Ascending aorta (tissue), 2 donors: Measurements from ENCODE around the gene C1orf56. TPM values are rescaled to one million over a fixed set of nuclear protein-coding genes. Genes with fewer than 3 reads are reported as not detected.

Source experiments
- DNase-seq, 2 donors: peaks; one replicate each; pipeline ENCODE4 v3.0.0-alpha.2; 2019; ENCODE audit warnings: low spot score in 2 of 2
- H3K27ac ChIP-seq, 2 donors: fragments of 200-600 bp; sonication (generic); one replicate each; pipeline ENCODE4 v1.5.1; 2016 to 2017; ENCODE audit warnings: mild to moderate bottlenecking in 1 of 2
- H3K27me3 ChIP-seq: fragments of 200-600 bp; sonication (generic); one replicate; pipeline ENCODE4 v1.5.1; 2017
- H3K36me3 ChIP-seq, 2 donors: fragments of 200-600 bp; sonication (generic); one replicate each; pipeline ENCODE4 v1.5.1; 2016
- H3K4me1 ChIP-seq, 2 donors: fragments of 200-600 bp; sonication (generic); one replicate each; pipeline ENCODE4 v1.5.1; 2016 to 2017; ENCODE audit warnings: mild to moderate bottlenecking in 1 of 2
- H3K4me3 ChIP-seq, 2 donors: fragments of 200-600 bp; sonication (generic); one replicate each; pipeline ENCODE4 v1.5.1; 2016 to 2017; ENCODE audit warnings: mild to moderate bottlenecking in 1 of 2
- H3K9me3 ChIP-seq, 2 donors: fragments of 200-600 bp; sonication (generic); one replicate each; pipeline ENCODE4 v1.5.1; 2016
- CTCF ChIP-seq, 3 experiments: fragments of 200-600 bp in 2 of 3; fragments of 450-650 bp in 1 of 3; sonication (generic) in 2 of 3; IDR thresholded peaks; one replicate each; pipeline ENCODE4 v1.5.1; 2016 to 2019; ENCODE audit warnings: antibody characterized with exemption in 3 of 3, mild to moderate bottlenecking in 1 of 3, moderate library complexity in 1 of 3
- intact Hi-C: fragments of 100-400 bp; cut with DNase I; formaldehyde crosslinking; loops from one replicate; pipeline ENCODE4 v1.15.1; 2023
- total RNA-seq: library from RNA; depleted of rRNA; stranded (reverse); fragments of >200 nt; gene quantifications from one replicate; pipeline ENCODE4 v1.1.0, GENCODE V29; 2016

The C1orf56 gene
- total RNA-seq, 1 donor from 2014 or later, result 11.4 TPM

DNA sequence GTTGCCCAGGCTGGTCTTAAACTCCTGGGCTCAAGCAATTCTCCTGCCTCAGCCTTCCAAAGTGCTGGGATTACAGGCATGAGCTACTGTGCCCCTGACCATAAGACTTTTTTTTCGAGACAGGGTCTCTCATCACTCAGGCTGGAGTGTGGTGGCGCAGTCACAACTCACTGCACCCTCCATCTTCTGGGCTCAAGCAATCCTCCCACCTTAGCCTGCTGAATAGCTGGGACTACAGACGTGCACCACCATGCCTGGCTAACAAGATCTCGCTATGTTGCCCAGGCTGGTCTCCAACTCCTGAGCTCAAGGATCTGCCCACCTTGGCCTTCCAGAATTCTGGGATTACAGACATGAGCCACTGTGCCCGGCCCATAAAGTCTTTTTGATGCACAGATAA is 1.9 kb downstream of the C1orf56 start:
- Histone ChIP-seq H3K27me3 (no peaks in the 10 kb centered on the region), H3K4me1 (no peaks in the 10 kb centered on the region), H3K36me3 (peaks cover 28 to 30% of the 10 kb centered on the region in 2 donors), H3K9me3 (no peaks in the 10 kb centered on the region), H3K27ac (peak overlapping the region in 1 of 2 donors; percentile 18), H3K4me3 (no peak overlapping the region)
- no peak for DNase-seq
- intact Hi-C loops, result no loop called here
- no peak for TF ChIP-seq CTCF (IDR thresholded peaks at IDR 0.05)

DNA sequence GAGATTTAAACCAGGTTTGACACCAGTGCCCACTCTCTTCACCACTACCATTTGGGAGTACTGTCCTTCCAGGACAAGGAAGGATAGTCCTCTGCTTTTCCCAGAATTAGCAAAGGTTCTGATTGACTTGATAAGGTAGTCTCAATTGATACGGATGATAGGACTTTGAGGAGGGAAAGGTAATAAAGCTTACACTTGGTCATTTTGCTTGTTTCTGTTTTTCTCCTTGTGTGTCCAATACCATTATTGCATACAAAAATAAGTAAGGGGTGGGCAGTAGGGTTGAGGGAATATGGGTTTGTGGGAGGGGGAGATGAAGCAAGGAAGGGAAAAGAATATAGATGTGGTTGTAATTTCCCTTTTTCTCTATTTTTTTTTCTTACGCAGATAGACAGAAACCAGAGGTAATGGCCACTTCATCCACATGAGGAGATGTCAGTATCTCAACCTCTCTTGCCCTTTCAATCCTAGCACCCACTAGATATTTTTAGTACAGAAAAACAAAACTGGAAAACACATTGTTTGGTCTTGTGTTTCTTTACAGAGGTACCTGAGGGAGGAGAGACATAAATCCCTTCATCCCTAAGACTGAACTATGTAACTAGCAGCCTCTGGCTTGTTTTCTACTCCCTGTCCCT is 2.6 kb downstream of the C1orf56 start:
- Histone ChIP-seq H3K27me3 (no peaks in the 10 kb centered on the region), H3K9me3 (no peaks in the 10 kb centered on the region), H3K27ac (peak overlapping the region in 1 of 2 donors; percentile 6), H3K4me1 (no peaks in the 10 kb centered on the region), H3K36me3 (peaks cover 36 to 37% of the 10 kb centered on the region in 2 donors), H3K4me3 (no peak overlapping the region)
- intact Hi-C loops, result no loop called here
- no peak for DNase-seq
- TF ChIP-seq CTCF (IDR thresholded peaks at IDR 0.05), result no peak

DNA sequence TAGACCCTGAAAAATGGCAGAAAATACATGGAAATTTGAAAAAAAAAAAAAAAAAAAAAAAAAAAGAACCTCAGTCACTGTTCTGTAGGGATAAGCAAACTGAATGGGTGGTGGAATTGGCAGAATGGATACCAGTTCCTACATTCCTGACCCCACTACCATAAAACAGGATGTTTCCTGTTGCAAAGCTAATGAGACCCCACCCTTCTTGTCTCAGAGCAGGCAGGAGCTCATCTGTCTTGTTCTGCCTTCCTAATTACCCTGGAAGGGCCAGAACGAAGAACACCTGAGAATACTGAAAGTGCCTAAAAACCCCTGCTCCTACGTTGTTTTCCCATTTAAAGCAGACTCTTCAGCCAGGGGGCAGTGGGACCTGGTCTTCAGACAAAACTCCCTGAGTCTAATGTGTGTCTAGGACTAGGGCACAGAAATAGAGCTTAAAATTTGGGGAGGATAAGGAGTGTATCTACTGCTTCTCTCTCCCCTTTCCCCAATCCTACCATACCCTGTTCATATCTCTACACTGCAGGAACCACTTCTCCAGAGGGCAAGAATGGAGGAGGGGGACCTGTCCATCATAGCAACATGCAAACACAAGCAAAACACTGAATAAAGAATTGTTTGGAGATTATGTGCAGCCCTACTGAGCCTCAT is 3.9 kb downstream of the C1orf56 start:
- peaks cover 45 to 49% of the 10 kb centered on the region in 2 donors for H3K36me3 ChIP-seq
- intact Hi-C loops, result no loop called here
- TF ChIP-seq CTCF (IDR thresholded peaks at IDR 0.05), result no peak
- no peak overlapping the region for H3K4me3 ChIP-seq
- no peaks in the 10 kb centered on the region for H3K9me3 ChIP-seq
- no peak for DNase-seq
- no peak overlapping the region for H3K27ac ChIP-seq
- no peaks in the 10 kb centered on the region for H3K27me3 ChIP-seq
- H3K4me1 ChIP-seq, result peaks cover 0 to 10% of the 10 kb centered on the region in 2 donors

GRCh38 chr1:151054971-151055547 is 7.5 kb downstream of the C1orf56 start:
- peaks cover 45 to 53% of the 10 kb centered on the region in 2 donors for H3K36me3 ChIP-seq
- H3K27me3 ChIP-seq, result no peaks in the 10 kb centered on the region
- no peak for DNase-seq
- intact Hi-C loops, result loop anchor here (5.0 kb wide), 1 partner anchor 178 kb away; the partner anchor contains the start of gene ARNT
- H3K9me3 ChIP-seq, result no peaks in the 10 kb centered on the region
- no peak for TF ChIP-seq CTCF (IDR thresholded peaks at IDR 0.05)
- peaks cover 0 to 24% of the 10 kb centered on the region in 2 donors for H3K4me1 ChIP-seq
- no peak overlapping the region for H3K4me3 ChIP-seq
- H3K27ac ChIP-seq, result peak overlapping the region; percentile 71 to 96

- Histone ChIP-seq H3K27me3 (no peaks in the 10 kb centered on the region), H3K4me1 (peaks cover 0 to 24% of the 10 kb centered on the region in 2 donors), H3K4me3 (no peak overlapping the region), H3K36me3 (peaks cover 45 to 53% of the 10 kb centered on the region in 2 donors), H3K27ac (peak overlapping the region; percentile 71 to 96), H3K9me3 (no peaks in the 10 kb centered on the region)
- no peak for DNase-seq
- intact Hi-C loops, result loop anchor here (5.0 kb wide), 1 partner anchor 178 kb away; the partner anchor contains the start of gene ARNT
- no peak for TF ChIP-seq CTCF (IDR thresholded peaks at IDR 0.05)
Measured at GRCh38 chr1:151055581-151055980, 8.0 kb downstream of the C1orf56 start.
